Measurements from ENCODE around the gene UCP3.

Gene UCP3

GRCh38 chr11:73972620-73973449 lies 36.0 kb downstream of the UCP3 start:
- TF ChIP-seq FOXM1 (IDR thresholded peaks at IDR 0.05; ENCODE audit: borderline replicate concordance, low read depth) (no peak), RAD21 (IDR thresholded peaks at IDR 0.05; ENCODE audit: low read depth) (no peak), TCF12 (IDR thresholded peaks at IDR 0.05; ENCODE audit: low read depth) (no peak), REST (IDR thresholded peaks at IDR 0.05; ENCODE audit: low read depth) (no peak), TAF1 (IDR thresholded peaks at IDR 0.05; ENCODE audit: low read depth) (no peak), ZBTB7A (IDR thresholded peaks at IDR 0.05; ENCODE audit: low read depth) (no peak), USF1 (IDR thresholded peaks at IDR 0.05) (no peak), YY1 (IDR thresholded peaks at IDR 0.05; ENCODE audit: low read depth) (no peak), NFIC (IDR thresholded peaks at IDR 0.05) (no peak), EP300 (IDR thresholded peaks at IDR 0.05; ENCODE audit: borderline replicate concordance) (no peak), TEAD4 (IDR thresholded peaks at IDR 0.05) (no peak), CEBPB (IDR thresholded peaks at IDR 0.05) (no peak)

GRCh38 chr11:73972187-73972586 lies 36.7 kb downstream of the UCP3 start:
- TF ChIP-seq YY1 (IDR thresholded peaks at IDR 0.05; ENCODE audit: low read depth) = no peak
- TF ChIP-seq CEBPB (IDR thresholded peaks at IDR 0.05) = no peak
- no peak for TF ChIP-seq EGR1 (IDR thresholded peaks at IDR 0.05)
- no peak for TF ChIP-seq EP300 (IDR thresholded peaks at IDR 0.05; ENCODE audit: borderline replicate concordance)
- no peak for TF ChIP-seq FOXM1 (IDR thresholded peaks at IDR 0.05; ENCODE audit: borderline replicate concordance, low read depth)
- TF ChIP-seq TAF1 (IDR thresholded peaks at IDR 0.05; ENCODE audit: low read depth) = no peak
- TF ChIP-seq USF1 (IDR thresholded peaks at IDR 0.05) = no peak

- no peak for TF ChIP-seq CREB1 (IDR thresholded peaks at IDR 0.05; ENCODE audit: low read depth)
- TF ChIP-seq TAF1 (IDR thresholded peaks at IDR 0.05; ENCODE audit: low read depth) = no peak
- TF ChIP-seq FOXM1 (IDR thresholded peaks at IDR 0.05; ENCODE audit: borderline replicate concordance, low read depth) = no peak
- TF ChIP-seq CEBPB (IDR thresholded peaks at IDR 0.05) = no peak
- TF ChIP-seq TEAD4 (IDR thresholded peaks at IDR 0.05) = no peak
- no peak for TF ChIP-seq EGR1 (IDR thresholded peaks at IDR 0.05)
- TF ChIP-seq REST (IDR thresholded peaks at IDR 0.05; ENCODE audit: low read depth) = no peak
- TF ChIP-seq USF1 (IDR thresholded peaks at IDR 0.05) = no peak
- TF ChIP-seq NFIC (IDR thresholded peaks at IDR 0.05) = no peak
- no peak for TF ChIP-seq MAX (IDR thresholded peaks at IDR 0.05)
- no peak for TF ChIP-seq TCF12 (IDR thresholded peaks at IDR 0.05; ENCODE audit: low read depth)
- TF ChIP-seq EP300 (IDR thresholded peaks at IDR 0.05; ENCODE audit: borderline replicate concordance) = no peak
- no peak for TF ChIP-seq RAD21 (IDR thresholded peaks at IDR 0.05; ENCODE audit: low read depth)
- no peak for TF ChIP-seq ZBTB7A (IDR thresholded peaks at IDR 0.05; ENCODE audit: low read depth)
- TF ChIP-seq YY1 (IDR thresholded peaks at IDR 0.05; ENCODE audit: low read depth) = no peak
Observed at GRCh38 chr11:73971175-73971719, 37.6 kb downstream of the UCP3 start.

GRCh38 chr11:73969991-73970800 lies 38.7 kb downstream of the UCP3 start:
- TF ChIP-seq USF1 (IDR thresholded peaks at IDR 0.05) (no peak), CEBPB (IDR thresholded peaks at IDR 0.05) (no peak), FOXM1 (IDR thresholded peaks at IDR 0.05; ENCODE audit: borderline replicate concordance, low read depth) (no peak), TEAD4 (IDR thresholded peaks at IDR 0.05) (no peak), YY1 (IDR thresholded peaks at IDR 0.05; ENCODE audit: low read depth) (no peak), REST (IDR thresholded peaks at IDR 0.05; ENCODE audit: low read depth) (no peak), EP300 (IDR thresholded peaks at IDR 0.05; ENCODE audit: borderline replicate concordance) (no peak), ZBTB7A (IDR thresholded peaks at IDR 0.05; ENCODE audit: low read depth) (no peak), EGR1 (IDR thresholded peaks at IDR 0.05) (no peak), CREB1 (IDR thresholded peaks at IDR 0.05; ENCODE audit: low read depth) (no peak), MAX (IDR thresholded peaks at IDR 0.05) (no peak), TCF12 (IDR thresholded peaks at IDR 0.05; ENCODE audit: low read depth) (no peak), TAF1 (IDR thresholded peaks at IDR 0.05; ENCODE audit: low read depth) (no peak), NFIC (IDR thresholded peaks at IDR 0.05) (no peak), RAD21 (IDR thresholded peaks at IDR 0.05; ENCODE audit: low read depth) (no peak)
